GM18520 (cell line): ENCODE data around the gene GABRG3.

Source experiments
- ATAC-seq: cut with Tn5 transposase; IDR thresholded peaks from one replicate; pipeline ENCODE4 v1.9.1; 2021; ENCODE audit not compliant: unreplicated experiment

The GABRG3 gene

GRCh38 chr15:27061739-27062138 is 90.8 kb downstream of the GABRG3 start:
- no peak for ATAC-seq

- no peak for ATAC-seq
Observed at GRCh38 chr15:27062951-27063350, 92.0 kb downstream of the GABRG3 start.

DNA sequence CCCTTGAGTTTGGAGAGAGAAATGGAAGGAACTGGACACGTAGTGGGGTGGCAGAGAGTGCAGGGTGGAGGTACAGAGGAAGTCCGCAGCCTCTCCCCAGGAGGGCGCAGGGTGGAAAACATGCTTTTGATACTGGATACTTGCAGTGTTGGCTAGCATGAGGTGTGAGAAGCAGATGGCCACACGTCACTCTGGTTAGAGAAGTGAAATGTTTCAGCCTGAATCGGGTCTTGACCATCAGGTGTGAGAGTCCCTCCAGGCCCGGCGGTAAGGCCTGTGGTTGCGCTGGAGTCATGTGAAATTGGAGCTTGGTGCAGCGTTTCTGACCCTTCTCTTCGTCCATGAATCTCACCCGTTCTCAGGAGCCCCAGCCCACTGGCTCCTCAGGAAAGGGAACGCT is 93.1 kb downstream of the GABRG3 start:
- ATAC-seq = no peak

DNA sequence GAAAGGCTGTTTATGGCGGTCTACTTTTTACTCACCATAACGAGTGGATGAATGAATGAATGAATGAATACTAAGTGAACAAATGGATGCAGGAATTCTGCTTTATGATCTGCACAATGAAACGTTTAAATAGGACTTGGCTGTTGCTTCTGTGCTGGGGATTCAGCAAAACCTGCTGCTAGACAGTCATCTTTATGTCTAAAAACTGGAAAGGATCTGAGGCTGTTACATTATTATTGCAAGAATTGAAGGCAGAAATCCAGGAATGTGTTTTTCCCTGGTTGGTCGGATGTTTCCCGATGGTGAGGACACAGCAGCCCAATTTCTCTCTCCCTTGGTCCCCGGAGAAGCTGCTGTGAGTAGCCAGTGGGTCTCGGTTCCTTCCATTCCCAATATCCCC is 94.2 kb downstream of the GABRG3 start:
- no peak for ATAC-seq

DNA sequence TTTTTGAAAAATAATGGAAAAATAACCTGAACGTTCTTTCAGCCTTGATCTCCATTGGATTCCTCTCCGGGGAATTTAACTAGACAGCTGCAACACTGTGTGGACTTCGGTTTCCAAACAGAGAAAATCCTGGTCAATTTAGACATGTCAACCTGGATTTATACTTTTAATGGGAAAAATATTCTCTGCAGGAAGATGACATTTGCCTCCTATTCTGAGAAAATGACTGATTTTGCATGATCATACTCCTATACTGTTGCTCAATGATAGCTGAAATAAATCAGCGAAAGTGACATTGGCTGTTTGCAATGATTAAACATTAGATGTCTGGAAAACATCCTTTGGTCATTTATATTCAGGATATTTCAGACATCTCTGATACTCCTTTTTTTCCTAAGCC is 94.8 kb downstream of the GABRG3 start:
- ATAC-seq = no peak

- no peak for ATAC-seq
Observed at GRCh38 chr15:27066446-27066845, 95.5 kb downstream of the GABRG3 start.

- ATAC-seq = no peak
Observed at GRCh38 chr15:27067175-27067574, 96.2 kb downstream of the GABRG3 start.

- ATAC-seq = no peak
Observed at GRCh38 chr15:27070841-27071240, 99.9 kb downstream of the GABRG3 start.

GRCh38 chr15:27074179-27074578 is 103.2 kb downstream of the GABRG3 start:
- no peak for ATAC-seq

DNA sequence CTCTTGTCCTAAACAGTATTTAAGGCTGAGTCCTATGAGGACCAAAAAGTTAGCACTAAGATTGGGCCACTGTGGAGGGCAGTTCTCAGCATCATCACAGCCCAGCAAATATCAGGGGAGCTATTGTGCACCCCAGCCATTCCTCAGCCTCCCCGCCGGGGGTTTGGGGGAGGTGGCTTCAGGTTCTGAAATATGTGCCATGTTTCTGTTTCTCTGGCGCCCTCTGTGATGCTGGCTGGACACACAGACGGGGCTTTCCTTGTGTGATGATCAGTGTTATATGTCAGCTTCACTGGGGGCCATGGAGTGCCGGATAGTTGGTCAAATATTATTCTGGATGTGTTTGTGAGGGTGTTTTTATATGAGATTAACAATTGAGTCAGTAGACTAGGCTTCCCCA is 106.8 kb downstream of the GABRG3 start:
- ATAC-seq = no peak

GRCh38 chr15:27081676-27082418 is 110.9 kb downstream of the GABRG3 start:
- ATAC-seq = no peak

DNA sequence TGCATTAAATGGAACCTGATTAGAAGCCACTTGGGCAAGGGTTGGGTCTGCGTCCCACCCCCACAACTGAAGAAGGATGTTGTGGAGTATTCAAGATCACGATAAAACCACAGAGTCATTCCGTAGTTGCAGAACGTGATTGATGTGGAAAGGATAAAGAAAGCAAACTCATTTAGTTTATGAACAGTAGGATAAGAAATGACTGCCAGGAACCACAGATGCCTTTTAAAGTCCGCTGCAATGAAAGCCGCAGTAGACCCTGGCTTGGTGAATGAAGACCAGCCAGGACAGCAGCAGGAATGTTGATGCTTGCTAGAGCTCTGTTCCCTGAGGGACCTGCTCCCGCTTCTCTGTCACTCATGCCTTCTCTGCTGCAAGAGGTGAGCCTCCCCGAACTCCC is 111.5 kb downstream of the GABRG3 start:
- ATAC-seq = no peak

DNA sequence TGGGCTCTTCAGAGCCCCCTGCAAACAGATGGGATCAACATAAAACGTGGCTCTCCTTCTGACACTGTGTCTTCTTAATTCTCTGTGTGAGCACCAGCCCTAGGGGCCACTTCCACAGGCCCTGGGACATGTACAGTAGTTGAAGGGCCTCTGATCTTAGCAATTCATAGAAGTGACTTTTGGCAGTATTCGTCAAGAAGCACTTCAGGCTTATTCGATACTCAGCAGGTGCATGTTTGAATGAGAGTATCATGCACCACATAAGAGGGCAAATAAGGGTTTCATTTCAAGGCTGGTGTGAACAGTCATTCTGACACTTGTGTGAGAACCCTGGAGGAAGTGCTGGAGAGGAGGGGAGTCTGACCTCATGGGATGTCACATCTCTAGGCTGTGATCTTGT is 113.9 kb downstream of the GABRG3 start:
- no peak for ATAC-seq

GRCh38 chr15:27086149-27086548 is 115.2 kb downstream of the GABRG3 start:
- ATAC-seq = no peak

DNA sequence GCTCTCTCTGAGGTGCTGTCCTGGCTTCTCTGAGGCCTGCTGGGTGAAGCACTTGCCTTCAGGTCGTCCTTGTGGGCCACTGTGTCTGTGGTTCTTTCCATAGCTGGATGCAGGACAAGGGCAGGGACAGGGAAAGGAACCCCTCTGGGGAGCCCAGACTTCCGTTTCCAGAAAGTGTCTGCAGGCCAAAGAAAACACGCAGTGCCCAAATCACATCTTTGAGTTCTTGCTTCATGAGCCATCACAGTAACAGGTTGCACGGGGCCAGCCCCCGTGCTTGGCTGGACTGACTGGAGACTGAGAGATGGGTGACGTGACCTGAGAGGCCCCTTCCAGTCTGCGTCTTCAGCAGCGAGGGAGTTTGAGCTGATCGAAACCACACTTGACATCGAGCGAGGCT is 115.8 kb downstream of the GABRG3 start:
- ATAC-seq = no peak

- no peak for ATAC-seq
Observed at GRCh38 chr15:27087651-27088583, 116.9 kb downstream of the GABRG3 start.

GRCh38 chr15:27088584-27089232 is 117.7 kb downstream of the GABRG3 start:
- ATAC-seq = no peak

GRCh38 chr15:27089233-27089586 is 118.2 kb downstream of the GABRG3 start:
- ATAC-seq = no peak

- ATAC-seq = no peak
Observed at GRCh38 chr15:27089676-27090075, 118.7 kb downstream of the GABRG3 start.

DNA sequence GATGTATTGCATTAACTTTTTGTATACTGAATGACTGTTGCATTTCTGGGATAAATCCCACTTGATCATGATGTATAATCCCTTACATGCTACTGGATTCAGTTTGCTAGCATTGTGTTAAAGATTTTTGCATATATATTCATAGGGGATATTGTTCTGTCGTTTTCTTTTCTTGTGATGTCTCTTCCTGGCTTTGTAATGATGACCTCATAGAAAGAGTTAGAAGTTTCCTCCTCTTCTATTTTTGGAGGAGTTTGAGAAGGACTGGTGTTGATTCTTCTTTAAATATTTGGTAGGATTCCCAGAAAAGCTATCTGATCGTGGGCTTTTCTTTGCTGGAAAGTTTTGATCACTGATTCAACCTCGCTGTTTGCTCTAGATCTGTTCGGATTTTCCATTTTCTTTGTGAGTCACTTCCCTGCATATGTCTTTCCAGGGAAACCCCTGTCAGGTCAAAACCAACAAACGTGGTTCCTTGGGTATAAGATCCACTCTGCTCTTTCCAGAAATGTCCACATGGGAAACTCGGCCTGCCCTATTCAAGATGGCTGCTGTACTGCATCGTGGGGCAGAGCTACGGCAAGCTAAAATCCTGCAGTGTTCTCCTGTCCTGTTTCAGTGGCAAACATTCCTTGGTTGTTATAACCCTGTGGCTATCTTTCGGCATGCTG is 120.4 kb downstream of the GABRG3 start:
- no peak for ATAC-seq

DNA sequence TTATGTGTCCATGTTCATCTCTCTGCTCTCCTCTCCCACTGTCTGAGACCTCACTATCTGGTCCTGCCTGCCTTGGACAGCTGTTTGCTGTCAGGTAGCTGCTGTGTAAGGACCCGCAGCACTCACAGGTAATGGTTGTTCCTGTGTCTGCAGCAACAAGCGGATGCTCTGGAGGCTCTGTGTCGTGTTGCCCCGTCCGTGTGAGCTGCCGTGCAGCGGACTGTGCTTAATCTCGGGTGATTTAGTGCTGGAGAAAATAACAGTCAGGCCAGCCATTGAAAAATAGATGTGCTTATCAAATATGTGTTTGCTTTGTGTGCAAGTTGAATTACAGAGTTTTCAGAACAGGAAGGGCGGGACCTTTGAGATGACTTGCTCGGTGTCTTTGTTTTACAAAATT is 121.4 kb downstream of the GABRG3 start:
- ATAC-seq = no peak
